ENCODE measurements around the gene SLC39A8.

Gene SLC39A8

GRCh38 chr4:102338405-102338804 is 6.9 kb downstream of the SLC39A8 start:
- no peak for DNase-seq

GRCh38 chr4:102335616-102336015 is 9.7 kb downstream of the SLC39A8 start:
- DNase-seq, result no peak

- no peak for DNase-seq
These were observed 10.7 kb downstream of the SLC39A8 start for GRCh38 chr4:102334624-102335023.

- DNase-seq, result no peak
These were observed 11.5 kb downstream of the SLC39A8 start for GRCh38 chr4:102333787-102334186.

GRCh38 chr4:102328045-102328444 is 17.2 kb downstream of the SLC39A8 start:
- DNase-seq, result no peak

- DNase-seq, result no peak
These were observed 18.3 kb downstream of the SLC39A8 start for GRCh38 chr4:102326951-102327350.

GRCh38 chr4:102324730-102325129 is 20.6 kb downstream of the SLC39A8 start:
- no peak for DNase-seq

- DNase-seq, result no peak
These were observed 22.5 kb downstream of the SLC39A8 start for GRCh38 chr4:102322736-102323135.

- DNase-seq, result no peak
These were observed 23.9 kb downstream of the SLC39A8 start for GRCh38 chr4:102321260-102321995.

GRCh38 chr4:102319594-102319993 is 25.7 kb downstream of the SLC39A8 start:
- no peak for DNase-seq

- no peak for DNase-seq
These were observed 26.8 kb downstream of the SLC39A8 start for GRCh38 chr4:102318526-102318925.

GRCh38 chr4:102318105-102318504 is 27.2 kb downstream of the SLC39A8 start:
- DNase-seq, result no peak

GRCh38 chr4:102317459-102317858 is 27.8 kb downstream of the SLC39A8 start:
- DNase-seq, result no peak

GRCh38 chr4:102316585-102316984 is 28.7 kb downstream of the SLC39A8 start:
- DNase-seq, result no peak

- no peak for DNase-seq
These were observed 29.8 kb downstream of the SLC39A8 start for GRCh38 chr4:102315532-102315931.

GRCh38 chr4:102312417-102312816 is 32.9 kb downstream of the SLC39A8 start:
- no peak for DNase-seq

GRCh38 chr4:102311912-102312311 is 33.4 kb downstream of the SLC39A8 start:
- no peak for DNase-seq

GRCh38 chr4:102311407-102311806 is 33.9 kb downstream of the SLC39A8 start:
- no peak for DNase-seq

GRCh38 chr4:102308032-102308799 is 37.1 kb downstream of the SLC39A8 start:
- no peak for DNase-seq

- DNase-seq, result no peak
These were observed 39.6 kb downstream of the SLC39A8 start for GRCh38 chr4:102305666-102306065.

- DNase-seq, result no peak
These were observed 42.5 kb downstream of the SLC39A8 start for GRCh38 chr4:102302762-102303161.

- no peak for DNase-seq
These were observed 44.1 kb downstream of the SLC39A8 start for GRCh38 chr4:102301167-102301566.

- no peak for DNase-seq
These were observed 45.8 kb downstream of the SLC39A8 start for GRCh38 chr4:102299354-102300107.

- DNase-seq, result no peak
These were observed 46.6 kb downstream of the SLC39A8 start for GRCh38 chr4:102298716-102299115.
